WTC11 (cell line): ENCODE measurements around the gene CUTA.

ENCODE experiments used
- ATF2 ChIP-seq: sonication (generic); formaldehyde crosslinking; IDR thresholded peaks from 2 replicates; pipeline ENCODE4 v1.8.1; 2022; ENCODE audit warnings: low read depth, missing genetic modification reagents, borderline replicate concordance
- CTCF ChIP-seq: fragments of 200-600 bp; IDR thresholded peaks from 2 replicates; pipeline ENCODE4 v1.8.0; 2022; ENCODE audit warnings: antibody characterized with exemption
- ELF4 ChIP-seq: sonication (generic); formaldehyde crosslinking; IDR thresholded peaks from 2 replicates; pipeline ENCODE4 v1.8.1; 2022; ENCODE audit warnings: low read depth, mild to moderate bottlenecking, moderate library complexity, missing genetic modification reagents
- EMX1 ChIP-seq: fragments of 250-450 bp; sonication (Bioruptor Pico); IDR thresholded peaks from 2 replicates; pipeline ENCODE4 v1.8.0; 2021; ENCODE audit warnings: mild to moderate bottlenecking
- MAX ChIP-seq: sonication (generic); formaldehyde crosslinking; IDR thresholded peaks from 2 replicates; pipeline ENCODE4 v1.8.0; 2022; ENCODE audit warnings: mild to moderate bottlenecking, missing genetic modification reagents
- NFE2L1 ChIP-seq: sonication (generic); formaldehyde crosslinking; IDR thresholded peaks from 2 replicates; pipeline ENCODE4 v1.8.1; 2023; ENCODE audit warnings: missing genetic modification reagents
- TEAD4 ChIP-seq: sonication (generic); formaldehyde crosslinking; IDR thresholded peaks from 2 replicates; pipeline ENCODE4 v1.8.0; 2022; ENCODE audit warnings: mild to moderate bottlenecking, missing genetic modification reagents

GRCh38 chr6:33391278-33391921 lies 26.5 kb downstream of the CUTA start, which contains the start of gene KIFC1:
- TF ChIP-seq CTCF: peak; percentile 89
- no peak for TF ChIP-seq ELF4 (CRISPR knock-in tag)
- no peak for TF ChIP-seq ATF2
- TF ChIP-seq TEAD4 (CRISPR knock-in tag): no peak
- TF ChIP-seq EMX1 (CRISPR knock-in tag): no peak
- TF ChIP-seq MAX (CRISPR knock-in tag): peak; percentile 93
- peak; percentile 75; the same call in 1 of the 2 replicates for TF ChIP-seq NFE2L1
